ENCODE measurements around the gene UMODL1.
"Not testable (repeated sequence)": the region's sequence is repeated elsewhere in the genome, so short reads cannot be mapped to it uniquely, and the experiment has no call there.

- not testable (repeated sequence) for TF ChIP-seq CTCF (IDR thresholded peaks at IDR 0.05; ENCODE audit: insufficient read depth, low read length); POLR2AphosphoS5 (IDR thresholded peaks at IDR 0.05; ENCODE audit: low read depth); REST (IDR thresholded peaks at IDR 0.05; ENCODE audit: insufficient replicate concordance, low read depth)
Observed at GRCh38 chr21:42180001-42180400, 108.9 kb downstream of the UMODL1 start.
